ENCODE results near the gene ST6GALNAC1.

ST6GALNAC1 gene

DNA sequence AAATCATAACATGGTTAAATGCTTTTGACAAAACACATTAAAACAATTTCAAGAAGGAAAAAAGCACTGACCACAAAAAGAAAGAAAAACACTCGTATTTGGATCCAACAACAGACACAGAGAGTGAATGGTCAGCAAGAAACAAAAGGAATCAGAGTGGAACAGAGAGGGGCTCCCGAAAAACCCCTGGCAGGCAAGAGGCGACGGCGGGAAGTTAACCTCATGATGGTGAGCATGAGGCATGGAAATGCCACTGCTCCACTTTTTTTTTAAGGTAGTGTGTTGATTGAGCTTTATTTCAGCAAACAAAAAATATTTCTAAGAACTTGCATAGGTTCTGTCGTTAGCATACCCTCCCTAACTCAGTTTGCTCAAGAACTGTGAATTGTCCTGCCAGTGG, 32.1 kb upstream of the ST6GALNAC1 start:
- DNase-seq: no peak

GRCh38 chr17:76674600-76674999, 31.0 kb upstream of the ST6GALNAC1 start:
- DNase-seq: no peak

- no peak for DNase-seq
These were observed 30.2 kb upstream of the ST6GALNAC1 start for GRCh38 chr17:76673729-76674128.

DNA sequence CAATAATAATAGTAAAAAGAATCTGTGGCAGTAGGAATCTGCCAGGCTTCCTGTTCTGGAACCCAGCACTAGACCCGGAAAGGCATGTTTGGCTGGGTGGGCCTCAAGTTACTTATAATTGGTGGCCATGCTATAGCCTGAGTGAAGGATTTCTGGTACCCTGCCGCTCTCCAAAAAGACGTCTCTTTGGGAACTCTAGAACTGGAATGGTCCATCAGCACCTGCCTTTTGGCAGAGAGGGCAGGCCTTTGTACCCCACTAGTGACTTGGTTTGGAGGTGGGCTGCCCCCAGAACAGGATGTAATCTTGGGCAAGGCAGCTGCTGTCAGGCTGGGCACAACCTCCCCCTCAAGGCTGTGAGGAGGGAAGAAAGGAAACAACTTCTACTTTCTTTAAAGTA, 29.3 kb upstream of the ST6GALNAC1 start:
- DNase-seq: no peak

DNA sequence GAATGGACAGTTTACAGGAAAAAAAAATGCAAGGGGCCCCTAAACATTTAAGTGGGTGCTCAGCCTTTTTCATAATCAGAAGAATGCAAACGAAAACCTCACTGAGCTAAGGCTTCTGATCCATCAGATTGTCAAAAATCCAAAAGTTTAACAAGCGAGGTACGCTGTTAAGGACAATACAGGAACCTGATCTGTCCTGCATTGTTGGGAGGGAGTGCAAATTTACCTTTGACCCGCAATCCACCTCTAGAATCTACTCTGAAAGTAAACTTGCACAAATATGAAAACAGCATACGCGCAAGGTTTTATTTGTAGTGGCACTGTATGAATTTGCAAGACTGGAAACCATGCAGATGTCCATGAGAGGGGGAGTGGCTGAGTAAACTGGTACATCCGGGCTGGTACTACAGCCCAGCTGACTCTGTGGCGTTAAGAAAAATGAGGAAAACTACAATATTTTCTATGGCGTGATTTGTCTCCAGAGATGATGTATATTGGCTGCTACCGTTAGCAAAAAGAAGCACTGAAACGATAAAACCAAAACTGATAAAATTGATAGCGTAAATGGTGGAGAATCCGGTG, 28.8 kb upstream of the ST6GALNAC1 start:
- no peak for DNase-seq

DNA sequence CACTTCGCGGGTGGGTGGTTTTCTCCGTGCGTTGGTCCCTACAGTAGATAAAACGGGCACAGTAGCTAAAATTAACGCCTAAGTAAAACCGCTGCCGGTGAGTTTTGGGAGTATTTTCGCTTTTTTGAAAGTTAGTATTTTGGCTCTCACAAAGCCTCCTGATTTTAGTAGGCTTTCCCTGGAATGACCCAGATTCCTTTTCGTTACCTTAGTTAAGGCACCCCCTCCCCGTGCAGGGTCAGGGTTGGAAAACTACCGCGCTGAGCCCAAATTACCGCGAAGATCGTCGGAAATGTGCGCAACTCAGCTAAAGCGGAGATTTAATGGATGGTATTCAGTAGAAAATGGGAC, 28.3 kb upstream of the ST6GALNAC1 start:
- no peak for DNase-seq

DNA sequence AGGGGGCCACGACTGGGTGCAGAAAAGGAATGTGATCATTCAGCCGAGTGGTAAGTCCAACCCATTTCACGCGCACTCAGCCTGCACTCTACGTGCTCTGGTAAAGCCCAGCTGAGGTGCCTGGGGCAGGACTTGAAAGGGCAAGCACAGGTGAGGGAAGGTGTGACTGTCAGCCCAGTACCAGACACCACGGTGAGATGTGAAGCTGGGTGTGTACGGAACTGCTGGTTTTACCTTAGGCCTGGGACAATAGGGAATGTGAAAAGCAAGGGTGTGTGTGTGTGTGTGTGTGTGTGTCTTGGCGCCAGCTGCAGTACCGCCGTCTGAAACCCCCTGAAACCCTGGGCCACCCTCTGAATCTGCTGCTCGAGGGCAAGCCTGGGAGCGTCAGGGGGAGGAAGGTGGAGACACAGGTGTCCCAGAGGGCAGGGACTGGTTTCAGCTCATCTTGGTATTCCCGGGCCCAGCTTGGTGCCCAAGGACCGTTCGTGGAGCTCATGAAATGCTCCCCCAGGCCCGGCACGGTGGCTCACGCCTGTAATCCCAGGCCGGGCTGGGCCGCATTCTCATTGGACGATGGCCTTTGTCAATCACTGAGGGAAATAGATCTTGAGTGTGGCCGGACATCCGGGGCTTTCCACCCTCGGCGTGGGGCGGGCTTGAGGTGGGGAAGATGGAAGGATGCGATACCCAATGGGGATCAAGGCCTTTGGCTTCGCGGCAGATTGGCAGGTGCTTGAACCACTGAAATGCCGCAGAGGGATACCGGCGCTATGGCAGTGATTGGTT, 27.8 kb upstream of the ST6GALNAC1 start:
- DNase-seq: peak; percentile 99

- DNase-seq: no peak
These were observed 27.2 kb upstream of the ST6GALNAC1 start for GRCh38 chr17:76670718-76671122.

DNA sequence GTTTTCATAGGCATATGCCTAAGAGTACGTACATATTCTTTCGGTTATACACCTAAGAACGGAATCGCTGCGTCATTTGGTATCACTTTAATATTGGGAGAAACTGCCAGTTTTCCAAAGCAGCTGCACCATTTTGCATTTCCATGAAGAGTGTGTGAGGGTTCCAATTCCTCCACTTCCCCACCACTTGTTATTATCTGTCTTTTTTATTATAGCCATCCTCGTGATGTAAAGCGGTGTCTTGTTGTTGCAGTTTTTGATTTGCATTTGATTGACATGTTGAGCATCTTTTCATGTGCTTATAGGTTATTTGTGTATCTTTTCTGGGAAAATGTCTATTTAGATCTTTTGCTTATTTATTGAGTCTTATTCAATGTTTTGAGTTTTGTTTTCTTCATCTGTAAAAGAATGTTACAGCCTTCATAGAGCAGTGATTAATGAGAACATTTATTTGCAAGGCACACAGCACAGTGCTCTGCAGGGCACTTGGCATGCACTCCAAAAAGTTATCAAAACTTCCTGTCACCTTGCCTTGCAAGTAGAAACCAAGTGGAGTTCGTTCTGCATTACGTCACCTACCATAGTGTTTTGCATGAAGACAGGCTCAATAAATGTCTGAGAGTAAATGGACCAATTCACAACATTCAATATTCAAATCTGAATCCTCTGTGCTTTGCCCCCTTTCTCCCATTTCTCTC, 26.6 kb upstream of the ST6GALNAC1 start:
- no peak for DNase-seq

DNA sequence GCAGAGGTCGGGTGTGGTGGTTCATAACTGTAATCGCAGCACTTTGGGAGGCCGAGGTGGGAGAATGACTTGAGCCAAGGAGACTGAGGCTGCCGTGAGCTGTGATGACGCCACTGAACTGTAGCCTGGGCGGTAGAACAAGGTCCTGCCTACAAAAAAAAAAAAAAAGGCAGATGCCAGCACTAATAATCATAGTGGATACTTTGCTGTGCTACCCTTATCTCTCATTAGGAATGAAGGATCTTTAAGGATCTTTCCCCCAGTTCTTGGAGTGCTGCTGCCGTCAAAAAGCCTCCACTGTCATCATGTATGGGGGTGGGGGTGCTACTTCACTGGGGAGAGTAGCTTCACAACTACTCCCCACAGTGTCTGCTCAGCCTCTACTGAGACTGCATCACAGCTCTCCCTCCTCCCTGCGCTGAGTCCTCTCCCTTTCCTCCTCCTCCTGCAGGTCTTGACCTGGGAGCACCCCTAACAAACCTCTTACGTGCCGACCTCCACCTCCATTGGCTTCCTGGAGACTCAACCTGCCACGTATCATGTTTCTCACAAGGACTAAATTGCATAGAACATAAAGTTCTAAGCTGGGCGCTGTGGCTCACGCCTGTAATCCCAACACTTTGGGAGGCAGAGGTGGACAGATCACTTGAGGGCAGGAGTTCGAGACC, 24.4 kb upstream of the ST6GALNAC1 start:
- no peak for DNase-seq

- DNase-seq: no peak
These were observed 23.9 kb upstream of the ST6GALNAC1 start for GRCh38 chr17:76667491-76667755.

DNA sequence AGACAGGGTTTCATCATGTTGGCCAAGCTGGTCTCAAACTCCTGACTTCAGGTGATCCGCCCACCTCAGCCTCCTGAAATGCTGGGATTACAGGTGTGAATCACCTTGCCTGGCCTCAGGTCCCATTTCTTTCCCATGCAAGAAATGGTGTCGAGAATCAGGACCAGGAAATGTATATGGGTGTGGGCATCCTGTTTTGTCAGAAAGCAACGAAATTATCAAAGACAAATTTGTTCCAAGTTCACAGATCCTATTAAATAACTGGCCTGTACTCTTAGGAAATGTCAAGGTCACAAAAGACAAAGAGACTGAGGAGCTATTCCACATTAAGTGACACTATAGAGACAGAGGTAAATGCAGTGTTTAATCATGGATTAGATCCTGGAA, 17.1 kb upstream of the ST6GALNAC1 start:
- DNase-seq: no peak

- DNase-seq: no peak
These were observed 16.5 kb upstream of the ST6GALNAC1 start for GRCh38 chr17:76659928-76660655.

DNA sequence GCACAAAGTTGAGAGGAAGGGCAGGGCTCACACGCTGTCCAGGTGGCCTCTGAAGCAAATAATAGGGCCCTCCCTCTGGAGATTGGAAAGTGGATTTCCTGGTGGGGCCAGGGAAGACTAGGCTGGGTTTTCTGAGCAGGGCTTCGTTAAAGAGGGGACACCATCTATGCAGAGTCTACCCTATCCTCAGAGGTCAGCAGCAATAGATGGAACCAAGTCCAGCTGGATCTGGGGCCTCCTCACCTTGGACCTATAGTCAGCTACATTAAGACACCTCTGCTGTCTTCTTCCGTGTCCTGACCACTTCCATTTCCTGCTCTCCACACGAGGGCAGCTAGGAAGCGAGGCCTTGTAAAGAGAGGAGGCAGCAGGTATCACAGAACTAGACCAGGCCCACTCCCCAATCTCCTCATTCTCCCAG, 14.7 kb upstream of the ST6GALNAC1 start:
- DNase-seq: no peak

GRCh38 chr17:76657505-76658241, 14.1 kb upstream of the ST6GALNAC1 start:
- DNase-seq: no peak

GRCh38 chr17:76654408-76654807, 10.9 kb upstream of the ST6GALNAC1 start:
- DNase-seq: no peak

DNA sequence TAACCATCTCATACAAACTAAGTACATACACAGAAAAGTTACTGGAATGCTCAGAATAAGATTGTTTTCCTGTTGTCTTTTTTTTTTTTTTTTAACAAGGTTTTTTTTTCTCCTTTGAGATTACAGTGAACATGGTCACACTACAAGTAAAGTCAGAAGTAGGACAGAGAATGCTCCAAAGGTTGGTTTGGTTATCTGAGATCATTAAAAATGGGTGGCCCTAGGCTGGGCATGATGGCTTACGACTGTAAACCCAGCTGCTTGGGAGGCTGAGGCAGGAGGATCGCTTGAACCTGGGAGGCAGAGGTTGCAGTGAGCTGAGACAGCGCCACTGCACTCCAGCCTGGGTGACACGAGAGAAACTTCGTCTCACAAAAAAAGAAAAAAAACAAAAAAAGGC, 6.9 kb upstream of the ST6GALNAC1 start:
- no peak for DNase-seq

- DNase-seq: no peak
These were observed 3.2 kb upstream of the ST6GALNAC1 start for GRCh38 chr17:76646712-76647111.

DNA sequence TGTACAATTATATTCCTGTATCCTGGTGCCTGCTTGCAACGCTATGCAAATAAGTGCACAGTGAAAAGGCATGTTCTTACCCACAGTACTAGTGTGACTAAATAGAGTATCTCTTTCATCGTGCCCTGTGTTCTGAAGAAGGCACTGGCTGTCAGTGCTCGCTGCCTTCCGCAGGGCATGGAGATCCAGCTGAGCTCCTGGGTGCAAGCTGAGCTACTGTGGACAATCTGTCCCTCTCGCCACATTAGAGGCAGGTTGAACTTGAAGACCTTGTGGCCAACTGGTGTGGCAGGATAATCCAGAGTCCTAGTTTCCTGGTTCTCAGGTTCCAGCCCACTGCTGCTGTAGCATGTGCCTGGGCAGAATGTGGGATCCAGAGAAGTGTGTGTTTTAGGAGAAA, 1.9 kb upstream of the ST6GALNAC1 start:
- DNase-seq: no peak

DNA sequence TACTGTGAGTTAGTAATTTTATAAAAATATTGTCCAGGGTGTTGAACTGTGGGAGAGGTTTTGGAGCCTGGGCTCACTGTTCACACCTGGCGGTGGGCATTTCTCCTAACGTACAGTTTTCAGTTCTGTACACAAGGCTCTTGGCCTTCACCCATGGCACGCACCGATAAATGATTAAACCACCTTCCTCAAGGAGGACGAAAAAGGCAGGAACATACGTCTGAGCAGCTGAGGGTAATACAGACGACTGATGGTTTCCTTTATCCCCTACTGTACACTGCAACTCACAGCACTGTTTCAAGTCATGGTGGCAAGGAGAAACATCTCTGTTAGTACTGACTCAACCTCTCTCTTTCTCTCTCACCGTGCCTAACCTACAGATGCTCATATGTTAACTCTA, 1.4 kb upstream of the ST6GALNAC1 start:
- no peak for DNase-seq

- no peak for DNase-seq
These were observed 563 bp downstream of the ST6GALNAC1 start for GRCh38 chr17:76642994-76643393.

GRCh38 chr17:76642032-76642561, 1.5 kb downstream of the ST6GALNAC1 start:
- DNase-seq: no peak

Data from NCI-H510A (cell line).